Right lobe of liver (tissue), 6 donors: ENCODE measurements around the gene TYRO3. TPM values are rescaled to one million over a fixed set of nuclear protein-coding genes. Genes with fewer than 3 reads are reported as not detected.
A peak's percentile ranks its signal among the peaks of the same experiment; 100 is the strongest.

Experiments used
- ATAC-seq, 4 donors: fragments of 200-7000 bp; cut with Tn5 transposase; one replicate each; pipeline ENCODE4 v1.9.1; 2020; ENCODE audit warnings: mild to moderate bottlenecking in 4 of 4, moderate library complexity in 4 of 4
- DNase-seq, 3 donors: peaks; one replicate each; pipeline ENCODE4 v3.0.0-alpha.2; 2020
- H3K27ac ChIP-seq, 3 donors: fragments of 200-600 bp; one replicate each; pipeline ENCODE4 v1.8.0; 2022
- H3K27me3 ChIP-seq, 2 donors: fragments of 200-600 bp; one replicate each; pipeline ENCODE4 v1.8.0; 2022
- H3K36me3 ChIP-seq, 4 donors: fragments of 200-600 bp; sonication (generic) in 1 of 4; one replicate each; pipeline versions ENCODE4 v1.5.1 to v1.8.0; 2017 to 2022; ENCODE audit warnings: control low read depth in 1 of 4
- H3K4me1 ChIP-seq, 4 donors: fragments of 200-600 bp; sonication (generic) in 1 of 4; one replicate each; pipeline versions ENCODE4 v1.5.1 to v1.8.0; 2017 to 2022; ENCODE audit warnings: control low read depth in 1 of 4
- H3K4me3 ChIP-seq, 3 donors: fragments of 200-600 bp; one replicate each; pipeline ENCODE4 v1.8.0; 2022
- H3K9me3 ChIP-seq, 4 donors: fragments of 200-600 bp; sonication (generic) in 1 of 4; one replicate each; pipeline versions ENCODE4 v1.5.1 to v1.8.0; 2017 to 2022; ENCODE audit warnings: control low read depth in 1 of 4
- CTCF ChIP-seq, 4 donors: fragments of 200-600 bp in 3 of 4; fragments of 450-650 bp in 1 of 4; IDR thresholded peaks; one replicate each; pipeline versions ENCODE4 v1.5.1 to v1.8.0; 2016 to 2022; ENCODE audit warnings: antibody characterized with exemption in 4 of 4, mild to moderate bottlenecking in 2 of 4
- POLR2A ChIP-seq: fragments of 450-650 bp; IDR thresholded peaks from one replicate; pipeline ENCODE4 v1.6.1; 2017; ENCODE audit warnings: antibody characterized with exemption, mild to moderate bottlenecking
- WGBS: methylation state at CpG from one replicate; pipeline ENCODE4 v1.1.6; 2018; ENCODE audit warnings: low coverage, low lambda C conversion rate; ENCODE audit not compliant: insufficient coverage; ENCODE audit errors: missing lambda C conversion rate; 5-methylcytosine and 5-hydroxymethylcytosine counted together
- intact Hi-C, 2 donors: fragments of 100-400 bp; cut with DNase I; formaldehyde crosslinking; loops; one replicate each; pipeline versions ENCODE4 v1.11.2 to v1.14.1; 2022
- total RNA-seq, 6 experiments: library from RNA; depleted of rRNA in 2 of 6; stranded (reverse); fragments of >200 nt in 2 of 6; fragmentation: NEBNext Ultra II Directional in 3 of 6; extraction: Animal tissue kit (Norgen Biotek cat#: 25700) in 3 of 6; gene quantifications; one replicate each; pipeline versions ENCODE4 v1.1.0 to v1.2.4, GENCODE V29; 2016 to 2023
- donor health status: DM: no; HTN: yes; CAD: no.
- donor health status: DM: no; HTN: no; CAD: no.
- donor health status: DM: no; HTN: no; CAD: no.
- donor health status: DM: no; HTN: yes; CAD: no.
- donor health status: DM: no; HTN: yes; CAD: no.

TYRO3 gene
- total RNA-seq, 6 experiments from 2014 or later = 1.1 to 2.9 (median 1.8) TPM

GRCh38 chr15:41564286-41564959, 5.4 kb downstream of the TYRO3 start:
- intact Hi-C loops = no loop called here
- Histone ChIP-seq H3K4me1 (peaks cover 0 to 3% (median 0%) of the 10 kb centered on the region in 4 donors), H3K9me3 (no peaks in the 10 kb centered on the region), H3K4me3 (no peak overlapping the region), H3K27me3 (no peaks in the 10 kb centered on the region), H3K36me3 (no peaks in the 10 kb centered on the region), H3K27ac (no peak overlapping the region)
- TF ChIP-seq POLR2A = no peak
- no peak for TF ChIP-seq CTCF (IDR thresholded peaks at IDR 0.05)
- WGBS = 43% methylated on average over 4 of the region's 7 CpGs
- ATAC-seq (peak; percentile 19 to 38 (median 32)), DNase-seq (no peak)

- no peaks in the 10 kb centered on the region for H3K4me1 ChIP-seq
Observed at GRCh38 chr15:41564960-41565502, 6.0 kb downstream of the TYRO3 start.

GRCh38 chr15:41565702-41566101, 6.7 kb downstream of the TYRO3 start:
- H3K27me3 ChIP-seq = no peaks in the 10 kb centered on the region
- ATAC-seq (no peak), DNase-seq (no peak)
- intact Hi-C loops = no loop called here
- WGBS = 63% methylated on average over 3 of the region's 3 CpGs
- no peaks in the 10 kb centered on the region for H3K9me3 ChIP-seq
- H3K4me3 ChIP-seq = no peak overlapping the region
- no peaks in the 10 kb centered on the region for H3K4me1 ChIP-seq
- H3K36me3 ChIP-seq = no peaks in the 10 kb centered on the region
- H3K27ac ChIP-seq = no peak overlapping the region
- no peak for TF ChIP-seq CTCF (IDR thresholded peaks at IDR 0.05)
- no peak for TF ChIP-seq POLR2A

More at GRCh38 chr15:41564960-41565502, 6.0 kb downstream of the TYRO3 start:
- no peaks in the 10 kb centered on the region for H3K27me3 ChIP-seq
- intact Hi-C loops = no loop called here
- no peak for TF ChIP-seq CTCF (IDR thresholded peaks at IDR 0.05)
- no peak for TF ChIP-seq POLR2A
- DNase-seq (no peak), ATAC-seq (no peak)
- H3K9me3 ChIP-seq = no peaks in the 10 kb centered on the region
- no peaks in the 10 kb centered on the region for H3K36me3 ChIP-seq
- no peak overlapping the region for H3K4me3 ChIP-seq
- WGBS = 46% methylated on average over 3 of the region's 8 CpGs
- H3K27ac ChIP-seq = no peak overlapping the region

GRCh38 chr15:41566121-41566885, 7.3 kb downstream of the TYRO3 start:
- intact Hi-C loops = no loop called here
- no peak overlapping the region for H3K27ac ChIP-seq
- 63% methylated on average over 5 of the region's 9 CpGs for WGBS

More at GRCh38 chr15:41566121-41566885, 7.3 kb downstream of the TYRO3 start:
- no peak overlapping the region for H3K4me3 ChIP-seq
- ATAC-seq (no peak), DNase-seq (no peak)
- no peaks in the 10 kb centered on the region for H3K4me1 ChIP-seq
- H3K27me3 ChIP-seq = no peaks in the 10 kb centered on the region
- no peaks in the 10 kb centered on the region for H3K36me3 ChIP-seq
- H3K9me3 ChIP-seq = no peaks in the 10 kb centered on the region
- no peak for TF ChIP-seq CTCF (IDR thresholded peaks at IDR 0.05)
- no peak for TF ChIP-seq POLR2A
